HCT116 (cell line): ENCODE measurements around the gene TLR8. TPM values are rescaled to one million over a fixed set of nuclear protein-coding genes. Genes with fewer than 3 reads are reported as not detected.

ENCODE experiments used
- ATAC-seq: fragments of 200-7000 bp; cut with Tn5 transposase; 2 replicates; pipeline ENCODE4 v1.9.1; 2020; ENCODE audit warnings: mild to moderate bottlenecking, moderate library complexity
- BruUV-seq: library from RNA; stranded (reverse); fragments of 400-500 nt; replicated peaks from 2 replicates; lab custom pipeline; 2021; lab: Mats Ljungman, UMichigan
- CTCF ChIA-PET: fragments of 300-600 bp; sonication (Branson Sonifier 250); formaldehyde crosslinking; loops from one replicate; lab custom pipeline; 2021; ENCODE audit warnings: antibody characterized with exemption; lab: Charles Lee
- POLR2A ChIA-PET: fragments of 300-600, 350-600 bp; sonication (Branson Sonifier 250); formaldehyde crosslinking; loops from one replicate; lab custom pipeline; 2021; ENCODE audit warnings: antibody characterized with exemption; lab: Charles Lee
- RAD21 ChIA-PET, 2 experiments: fragments of 300-600 bp; sonication (Branson Sonifier 250); formaldehyde crosslinking; loops; one replicate each; lab custom pipeline; 2023; ENCODE audit warnings: low total read pairs in 2 of 2; ENCODE audit not compliant: uncharacterized antibody in 2 of 2, unreplicated experiment in 2 of 2, low non-redundant PET in 1 of 2; lab: Charles Lee
- DNase-seq: peaks from one replicate; pipeline ENCODE4 v3.0.0-alpha.2; 2010; ENCODE audit warnings: low read depth, low spot score
- H2AFZ ChIP-seq: fragments of 200-600 bp; shearing (Covaris generic), sonication (generic); 2 replicates; pipeline ENCODE4 v1.6.1; 2017; ENCODE audit warnings: low read depth, mixed run types, mixed read lengths, antibody characterized with exemption, low read length; ENCODE audit not compliant: poor library complexity, severe bottlenecking
- H3K27ac ChIP-seq: 2 replicates; pipeline ENCODE4 v1.5.1; 2012; ENCODE audit warnings: low read depth, low read length
- H3K27me3 ChIP-seq: fragments of 200-600 bp; sonication (generic); 2 replicates; pipeline ENCODE4 v1.6.1; 2016; ENCODE audit warnings: mixed run types, low read length, mixed read lengths; ENCODE audit not compliant: insufficient read depth
- H3K36me3 ChIP-seq, 2 experiments: fragments of 200-500 bp in 1 of 2; fragments of 200-600 bp in 1 of 2; sonication (Bioruptor generic) in 1 of 2; sonication (generic) in 1 of 2; 2 replicates each; pipeline versions ENCODE4 v1.5.1 to v1.6.1; 2014 to 2016; ENCODE audit warnings: low read length in 2 of 2, inconsistent platforms in 1 of 2, mixed read lengths in 1 of 2, mixed run types in 1 of 2; ENCODE audit not compliant: insufficient read depth in 2 of 2, control insufficient read depth in 1 of 2
- H3K4me1 ChIP-seq, 2 experiments: fragments of 200-600 bp in 1 of 2; sonication (generic) in 1 of 2; 2 replicates each; pipeline versions ENCODE4 v1.5.1 to v1.6.1; 2012 to 2017; ENCODE audit warnings: low read length in 2 of 2, inconsistent platforms in 1 of 2, mild to moderate bottlenecking in 1 of 2, mixed read lengths in 1 of 2, mixed run types in 1 of 2, moderate library complexity in 1 of 2; ENCODE audit not compliant: insufficient read depth in 2 of 2, control insufficient read depth in 1 of 2
- H3K4me2 ChIP-seq: fragments of 200-600 bp; sonication (generic); 2 replicates; pipeline ENCODE4 v1.6.1; 2017; ENCODE audit warnings: mixed run types, low read length, mixed read lengths
- H3K4me3 ChIP-seq, 2 experiments: fragments of 200-600 bp in 1 of 2; sonication (generic) in 1 of 2; replicated peaks in 1 of 2; 2 replicates each; pipeline ENCODE4 v1.5.1; 2011 to 2016; ENCODE audit warnings: low read length in 2 of 2, control low read depth in 1 of 2, low read depth in 1 of 2, mild to moderate bottlenecking in 1 of 2, mixed read lengths in 1 of 2, mixed run types in 1 of 2
- H3K79me2 ChIP-seq: fragments of 200-600 bp; sonication (generic); 2 replicates; pipeline ENCODE4 v1.6.1; 2017; ENCODE audit warnings: mild to moderate bottlenecking, mixed run types, low read length, moderate library complexity, mixed read lengths; ENCODE audit not compliant: insufficient read depth
- H3K9ac ChIP-seq: fragments of 200-600 bp; sonication (generic); 2 replicates; pipeline ENCODE4 v1.6.1; 2016; ENCODE audit warnings: low read length, mixed read lengths
- H3K9me2 ChIP-seq: fragments of 200-600 bp; sonication (generic), shearing (Covaris generic); 2 replicates; pipeline ENCODE4 v1.6.1; 2017; ENCODE audit warnings: mixed run types, mild to moderate bottlenecking, moderate library complexity; ENCODE audit not compliant: insufficient read depth
- H3K9me3 ChIP-seq, 2 experiments: fragments of 200-500 bp in 1 of 2; fragments of 200-600 bp in 1 of 2; sonication (Bioruptor generic) in 1 of 2; sonication (generic) in 1 of 2; 2 replicates each; pipeline ENCODE4 v1.6.1; 2014 to 2017; ENCODE audit warnings: low read length in 2 of 2, mixed read lengths in 2 of 2, inconsistent platforms in 1 of 2, low read depth in 1 of 2, mild to moderate bottlenecking in 1 of 2, mixed run types in 1 of 2, moderate library complexity in 1 of 2; ENCODE audit not compliant: control insufficient read depth in 1 of 2, insufficient read depth in 1 of 2
- H4K20me1 ChIP-seq: fragments of 200-600 bp; sonication (generic), shearing (Covaris generic); 2 replicates; pipeline ENCODE4 v1.6.1; 2017; ENCODE audit warnings: mixed run types, mild to moderate bottlenecking, moderate library complexity; ENCODE audit not compliant: insufficient read depth
- CEBPB ChIP-seq: IDR thresholded peaks from 2 replicates; pipeline ENCODE4 v1.6.1; 2012; ENCODE audit warnings: low read depth
- EGR1 ChIP-seq: IDR thresholded peaks from 2 replicates; pipeline ENCODE4 v1.6.1; 2012; ENCODE audit warnings: low read depth
- ELF1 ChIP-seq: IDR thresholded peaks from 2 replicates; pipeline ENCODE4 v1.6.1; 2012; ENCODE audit warnings: low read depth, borderline replicate concordance
- EZH2 ChIP-seq: fragments of 200-600 bp; sonication (generic); IDR thresholded peaks from 2 replicates; pipeline ENCODE4 v1.6.1; 2017; ENCODE audit warnings: antibody characterized with exemption, mixed run types
- FOSL1 ChIP-seq: IDR thresholded peaks from 2 replicates; pipeline ENCODE4 v1.6.1; 2012; ENCODE audit warnings: low read depth
- MAX ChIP-seq: IDR thresholded peaks from 2 replicates; pipeline ENCODE4 v1.6.1; 2012
- POLR2A ChIP-seq: IDR thresholded peaks from 2 replicates; pipeline ENCODE4 v1.7.0; 2011; ENCODE audit warnings: borderline replicate concordance; ENCODE audit not compliant: insufficient read depth, insufficient read length; ENCODE audit errors: extremely low read depth
- SIN3A ChIP-seq: IDR thresholded peaks from 2 replicates; pipeline ENCODE4 v1.6.1; 2012; ENCODE audit warnings: low read depth
- SRF ChIP-seq: IDR thresholded peaks from 2 replicates; pipeline ENCODE4 v1.6.1; 2012; ENCODE audit warnings: low read depth
- TCF7L2 ChIP-seq: IDR thresholded peaks from 2 replicates; pipeline ENCODE4 v1.7.0; 2011; ENCODE audit warnings: borderline replicate concordance, inconsistent platforms; ENCODE audit not compliant: insufficient read depth, insufficient read length; ENCODE audit errors: extremely low read depth
- YY1 ChIP-seq: IDR thresholded peaks from 2 replicates; pipeline ENCODE4 v1.6.1; 2011; ENCODE audit warnings: low read length, low read depth, moderate library complexity, mild to moderate bottlenecking; ENCODE audit not compliant: insufficient replicate concordance; ENCODE audit errors: extremely low read depth
- ZFX ChIP-seq: fragments of 450-650 bp; IDR thresholded peaks from 2 replicates; pipeline ENCODE4 v1.6.1; 2017
- intact Hi-C: fragments of 100-400 bp; cut with micrococcal nuclease; formaldehyde crosslinking; loops from 2 replicates; pipeline ENCODE4 v1.10.0; 2022
- total RNA-seq: library from RNA; stranded (reverse); gene quantifications from one replicate; pipeline ENCODE4 v1.2.1, GENCODE V29; 2021; ENCODE audit not compliant: unreplicated experiment
- TF ChIP-seq, protein P1 (sequence below): IDR thresholded peaks from 2 replicates; pipeline ENCODE4 v1.6.1; 2012; ENCODE audit warnings: low read depth

TLR8 gene
- total RNA-seq, 1 experiment from 2014 or later: not detected

DNA sequence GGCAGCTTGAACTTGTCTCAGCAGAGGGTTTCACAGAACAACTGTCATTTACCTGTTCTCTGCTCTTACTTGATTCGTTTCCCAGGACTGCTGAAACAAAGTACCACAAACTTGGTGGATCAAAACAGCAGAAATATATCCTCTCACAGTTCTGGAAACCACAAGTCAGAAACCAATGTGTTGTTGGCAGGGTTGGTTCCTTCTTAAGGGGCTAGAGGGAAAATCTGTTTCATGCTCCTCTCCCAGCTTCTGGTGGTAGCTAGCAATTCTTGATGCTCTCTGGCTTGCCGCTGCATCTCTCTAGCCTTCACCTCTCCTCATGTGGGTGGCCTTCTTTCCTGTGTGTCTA lies 4.7 kb downstream of the TLR8 start:
- DNase-seq (no peak), ATAC-seq (no peak)
- Histone ChIP-seq H2AFZ (no peak overlapping the region), H3K36me3 (no peaks in the 10 kb centered on the region), H3K79me2 (no peaks in the 10 kb centered on the region), H4K20me1 (no peaks in the 10 kb centered on the region), H3K27ac (no peak overlapping the region), H3K4me3 (no peak overlapping the region), H3K9me3 (no peaks in the 10 kb centered on the region), H3K9ac (no peak overlapping the region), H3K4me2 (no peak overlapping the region), H3K27me3 (no peaks in the 10 kb centered on the region), H3K9me2 (no peaks in the 10 kb centered on the region), H3K4me1 (no peaks in the 10 kb centered on the region)
- TF ChIP-seq YY1: no peak
- TF ChIP-seq SRF: no peak
- no peak for TF ChIP-seq EGR1
- no peak for TF ChIP-seq EZH2
- no peak for TF ChIP-seq FOSL1
- no peak for TF ChIP-seq ELF1
- no peak for TF ChIP-seq CEBPB
- TF ChIP-seq MAX: no peak
- no peak for TF ChIP-seq POLR2A
- TF ChIP-seq ZFX: no peak
- no peak for TF ChIP-seq SIN3A
- TF ChIP-seq, protein P1, sequence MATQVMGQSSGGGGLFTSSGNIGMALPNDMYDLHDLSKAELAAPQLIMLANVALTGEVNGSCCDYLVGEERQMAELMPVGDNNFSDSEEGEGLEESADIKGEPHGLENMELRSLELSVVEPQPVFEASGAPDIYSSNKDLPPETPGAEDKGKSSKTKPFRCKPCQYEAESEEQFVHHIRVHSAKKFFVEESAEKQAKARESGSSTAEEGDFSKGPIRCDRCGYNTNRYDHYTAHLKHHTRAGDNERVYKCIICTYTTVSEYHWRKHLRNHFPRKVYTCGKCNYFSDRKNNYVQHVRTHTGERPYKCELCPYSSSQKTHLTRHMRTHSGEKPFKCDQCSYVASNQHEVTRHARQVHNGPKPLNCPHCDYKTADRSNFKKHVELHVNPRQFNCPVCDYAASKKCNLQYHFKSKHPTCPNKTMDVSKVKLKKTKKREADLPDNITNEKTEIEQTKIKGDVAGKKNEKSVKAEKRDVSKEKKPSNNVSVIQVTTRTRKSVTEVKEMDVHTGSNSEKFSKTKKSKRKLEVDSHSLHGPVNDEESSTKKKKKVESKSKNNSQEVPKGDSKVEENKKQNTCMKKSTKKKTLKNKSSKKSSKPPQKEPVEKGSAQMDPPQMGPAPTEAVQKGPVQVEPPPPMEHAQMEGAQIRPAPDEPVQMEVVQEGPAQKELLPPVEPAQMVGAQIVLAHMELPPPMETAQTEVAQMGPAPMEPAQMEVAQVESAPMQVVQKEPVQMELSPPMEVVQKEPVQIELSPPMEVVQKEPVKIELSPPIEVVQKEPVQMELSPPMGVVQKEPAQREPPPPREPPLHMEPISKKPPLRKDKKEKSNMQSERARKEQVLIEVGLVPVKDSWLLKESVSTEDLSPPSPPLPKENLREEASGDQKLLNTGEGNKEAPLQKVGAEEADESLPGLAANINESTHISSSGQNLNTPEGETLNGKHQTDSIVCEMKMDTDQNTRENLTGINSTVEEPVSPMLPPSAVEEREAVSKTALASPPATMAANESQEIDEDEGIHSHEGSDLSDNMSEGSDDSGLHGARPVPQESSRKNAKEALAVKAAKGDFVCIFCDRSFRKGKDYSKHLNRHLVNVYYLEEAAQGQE: no peak
- no peak for TF ChIP-seq TCF7L2
- POLR2A ChIA-PET: no interaction called here
- BruUV-seq: no TSS peak
- intact Hi-C loops: no loop called here
- RAD21 ChIA-PET: no interaction called here
- CTCF ChIA-PET: no interaction called here
